Measurements from ENCODE around the gene NOL11.

NOL11 gene

GRCh38 chr17:67679721-67680120 lies 38.0 kb upstream of the NOL11 start:
- TF ChIP-seq CTCF (conservative IDR thresholded peaks at IDR 0.05) (no peak), ZFX (IDR thresholded peaks at IDR 0.05) (no peak)
- H3K27ac ChIP-seq, result no peak overlapping the region

GRCh38 chr17:67680445-67681224 lies 37.1 kb upstream of the NOL11 start:
- TF ChIP-seq CTCF (conservative IDR thresholded peaks at IDR 0.05), result no peak
- no peak for TF ChIP-seq ZFX (IDR thresholded peaks at IDR 0.05)
- H3K27ac ChIP-seq, result no peak overlapping the region

GRCh38 chr17:67682196-67682595 lies 35.5 kb upstream of the NOL11 start:
- TF ChIP-seq ZFX (IDR thresholded peaks at IDR 0.05), result no peak
- no peak for TF ChIP-seq CTCF (conservative IDR thresholded peaks at IDR 0.05)
- H3K27ac ChIP-seq, result no peak overlapping the region

DNA sequence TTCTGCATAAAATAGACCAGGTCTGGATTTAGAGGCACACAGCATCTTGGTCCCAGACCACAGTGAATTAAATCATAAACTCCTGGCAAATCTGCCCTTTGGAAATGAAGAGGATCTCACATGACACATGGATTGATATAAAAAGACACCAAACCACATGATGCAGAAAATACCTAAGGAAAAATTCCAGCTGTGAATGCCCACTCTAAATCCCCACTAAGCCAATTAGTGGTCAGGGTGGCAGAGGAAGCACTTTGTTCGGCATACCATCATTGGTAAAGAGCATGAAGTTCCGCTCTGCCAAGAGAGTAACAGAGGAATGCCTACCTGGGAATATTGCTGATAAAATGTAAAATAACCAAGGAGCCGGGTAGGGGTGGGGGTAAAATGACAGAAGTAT lies 32.4 kb upstream of the NOL11 start:
- H3K27ac ChIP-seq, result no peak overlapping the region
- TF ChIP-seq ZFX (IDR thresholded peaks at IDR 0.05) (no peak), CTCF (conservative IDR thresholded peaks at IDR 0.05) (no peak)

GRCh38 chr17:67686241-67686640 lies 31.5 kb upstream of the NOL11 start:
- TF ChIP-seq ZFX (IDR thresholded peaks at IDR 0.05) (no peak), CTCF (conservative IDR thresholded peaks at IDR 0.05) (no peak)
- H3K27ac ChIP-seq, result no peak overlapping the region

- TF ChIP-seq CTCF (conservative IDR thresholded peaks at IDR 0.05) (no peak), ZFX (IDR thresholded peaks at IDR 0.05) (no peak)
- no peak overlapping the region for H3K27ac ChIP-seq
These were observed 30.2 kb upstream of the NOL11 start for GRCh38 chr17:67687511-67687910.

DNA sequence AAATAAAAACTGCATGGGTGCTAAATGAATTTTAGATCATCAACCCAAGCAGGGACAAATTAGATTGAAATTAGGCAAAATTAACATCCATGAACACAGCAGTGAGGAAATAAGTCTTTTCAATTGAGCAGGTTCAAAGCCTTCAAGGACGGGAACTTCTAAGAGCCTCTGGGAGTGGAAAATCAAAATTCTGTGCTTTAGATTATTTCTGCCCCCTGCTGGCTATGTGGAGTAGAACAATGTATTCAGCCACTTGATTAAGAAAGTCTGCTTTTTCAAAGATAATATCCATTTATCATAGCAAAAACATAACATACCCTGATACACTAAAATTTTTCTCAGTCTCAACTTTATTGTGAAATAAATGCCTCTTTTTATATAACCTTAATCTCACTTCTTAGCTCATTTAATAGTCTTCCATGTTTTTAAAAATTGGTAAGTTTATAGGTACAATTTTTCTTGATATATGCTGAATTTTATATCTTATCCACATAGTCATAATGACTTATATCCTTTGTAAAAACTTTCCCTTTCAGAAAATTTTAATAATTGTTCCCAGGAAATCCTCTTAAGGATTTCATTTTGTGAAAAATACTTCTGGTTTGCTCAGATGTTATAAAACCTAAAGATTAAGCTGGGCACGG lies 28.1 kb upstream of the NOL11 start:
- no peak overlapping the region for H3K27ac ChIP-seq
- TF ChIP-seq ZFX (IDR thresholded peaks at IDR 0.05) (no peak), CTCF (conservative IDR thresholded peaks at IDR 0.05) (peak; percentile 86)
